ENCODE data around the gene MACROD1.
A peak's percentile ranks its signal among the peaks of the same experiment; 100 is the strongest.

MACROD1 gene, protein sequence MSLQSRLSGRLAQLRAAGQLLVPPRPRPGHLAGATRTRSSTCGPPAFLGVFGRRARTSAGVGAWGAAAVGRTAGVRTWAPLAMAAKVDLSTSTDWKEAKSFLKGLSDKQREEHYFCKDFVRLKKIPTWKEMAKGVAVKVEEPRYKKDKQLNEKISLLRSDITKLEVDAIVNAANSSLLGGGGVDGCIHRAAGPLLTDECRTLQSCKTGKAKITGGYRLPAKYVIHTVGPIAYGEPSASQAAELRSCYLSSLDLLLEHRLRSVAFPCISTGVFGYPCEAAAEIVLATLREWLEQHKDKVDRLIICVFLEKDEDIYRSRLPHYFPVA

GRCh38 chr11:64165842-64166635 lies at the start of gene MACROD1:
Gene MACROD1 (minus strand): TSS chr11:64166113. CDS start chr11:64165994, 119 bp downstream.
- DNase-seq = peak; percentile 82

DNA sequence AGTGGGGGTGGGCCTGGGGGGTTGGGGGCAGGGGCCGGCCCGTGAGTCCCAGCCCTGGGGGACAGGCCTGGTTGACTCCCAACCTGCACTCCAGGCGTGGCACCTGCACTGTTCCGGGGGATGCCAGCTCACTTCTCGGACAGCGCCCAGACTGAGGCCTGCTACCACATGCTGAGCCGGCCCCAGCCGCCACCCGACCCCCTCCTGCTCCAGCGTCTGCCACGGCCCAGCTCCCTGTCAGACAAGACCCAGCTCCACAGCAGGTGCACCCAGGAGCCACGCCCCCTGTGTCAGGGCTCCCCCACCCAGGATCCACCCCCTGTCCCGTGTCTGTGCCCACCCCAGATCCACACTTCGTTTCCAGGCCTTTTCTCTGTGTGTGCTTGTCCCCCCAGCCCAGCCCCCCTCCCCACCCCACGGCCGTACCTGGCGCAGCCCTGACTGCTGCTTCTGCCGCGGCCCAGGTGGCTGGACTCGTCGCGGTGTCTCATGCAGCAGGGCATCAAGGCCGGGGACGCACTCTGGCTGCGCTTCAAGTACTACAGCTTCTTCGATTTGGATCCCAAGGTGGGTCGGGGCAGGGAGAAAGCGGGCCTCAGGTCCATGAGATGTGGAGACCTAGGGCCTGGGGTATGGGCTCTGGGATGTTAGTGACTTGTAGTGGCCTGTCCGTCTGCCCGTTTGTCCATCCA lies 45.4 kb upstream of the MACROD1 start:
- no peak for DNase-seq

DNA sequence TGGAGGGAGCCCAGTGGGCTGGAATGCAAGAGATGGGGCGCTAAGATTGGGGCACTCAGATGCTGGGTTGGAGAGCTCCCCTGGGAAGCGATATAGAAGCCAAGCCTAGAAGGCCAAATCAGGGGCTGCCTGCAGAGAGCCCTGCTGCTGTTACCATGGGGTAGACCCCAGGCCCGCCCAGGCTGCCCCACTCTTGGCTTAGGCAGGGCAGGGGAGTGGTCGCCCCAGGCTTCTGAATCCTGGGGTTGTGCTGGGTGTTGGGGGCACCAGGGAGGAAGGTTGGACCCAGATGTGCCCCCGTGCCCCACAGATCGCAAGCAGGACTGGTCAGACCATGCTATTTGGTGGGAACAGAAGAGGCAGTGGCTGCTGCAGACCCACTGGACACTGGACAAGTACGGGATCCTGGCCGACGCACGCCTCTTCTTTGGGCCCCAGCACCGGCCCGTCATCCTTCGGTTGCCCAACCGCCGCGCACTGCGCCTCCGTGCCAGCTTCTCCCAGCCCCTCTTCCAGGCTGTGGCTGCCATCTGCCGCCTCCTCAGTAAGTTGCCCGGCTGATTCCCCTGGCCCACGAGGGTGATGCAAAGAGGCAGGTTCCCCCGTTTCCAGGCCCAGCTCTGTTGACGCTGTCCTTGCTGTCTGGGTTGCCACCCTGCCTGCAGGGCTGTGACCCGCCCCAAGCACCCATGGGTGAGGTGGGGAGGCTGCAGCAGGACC lies 44.5 kb upstream of the MACROD1 start:
- DNase-seq = no peak

DNA sequence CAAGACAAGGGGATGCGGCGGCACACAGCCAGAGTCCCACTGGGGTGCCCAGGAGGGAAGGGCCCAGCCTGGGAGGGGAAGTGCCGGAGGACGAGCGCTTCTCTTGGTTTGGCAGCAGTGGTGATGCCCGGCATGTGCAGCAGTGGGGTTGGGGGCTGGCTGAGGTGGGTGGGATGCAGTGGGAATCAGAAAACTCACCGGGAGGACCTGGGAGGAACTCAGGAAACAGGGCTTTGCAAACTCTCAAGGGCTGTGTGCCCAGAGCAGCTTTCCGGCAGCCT lies 43.6 kb upstream of the MACROD1 start:
- no peak for DNase-seq

DNA sequence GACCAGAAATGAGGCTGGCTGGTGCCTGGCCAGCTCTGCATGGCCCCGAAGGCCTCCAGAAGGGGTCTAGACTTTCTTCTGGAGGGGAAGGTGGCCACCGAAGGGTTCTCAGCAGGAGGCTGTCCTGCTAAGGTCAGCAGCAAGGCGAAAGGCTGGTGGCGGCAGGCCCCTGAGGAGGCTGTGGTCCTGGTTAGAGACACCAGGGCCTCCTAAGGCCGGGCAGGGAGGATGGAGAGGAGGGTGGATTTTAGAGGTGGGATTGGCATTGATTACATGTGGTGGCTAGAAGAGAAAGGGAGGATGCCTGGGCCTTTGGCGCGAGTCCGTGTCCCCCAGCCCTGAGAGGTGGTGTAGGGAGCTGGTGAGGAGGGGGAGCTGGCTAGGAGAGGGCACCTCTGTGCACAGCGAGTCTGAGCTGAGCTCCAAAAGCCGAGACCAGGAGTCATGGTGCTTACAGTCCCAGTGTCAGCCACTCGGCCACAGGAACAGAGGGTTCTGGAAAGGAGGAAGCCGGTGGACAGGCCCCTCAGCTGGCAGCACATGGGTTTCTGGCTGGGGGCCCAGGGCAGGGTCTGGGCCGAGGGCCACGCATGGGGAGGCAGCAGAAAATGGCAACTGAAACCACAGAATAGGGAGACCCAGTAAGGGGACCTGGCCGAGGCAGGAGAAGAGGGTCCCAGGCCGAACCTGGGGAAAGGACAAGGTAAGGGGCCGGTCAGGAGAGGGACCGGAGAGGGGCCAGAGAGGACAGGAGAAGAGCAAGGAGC lies 43.1 kb upstream of the MACROD1 start:
- no peak for DNase-seq

- DNase-seq = no peak
Observed at GRCh38 chr11:64208086-64208795, 42.3 kb upstream of the MACROD1 start.

- peak; percentile 81 for DNase-seq
Observed at GRCh38 chr11:64207256-64208085, 41.6 kb upstream of the MACROD1 start.

DNA sequence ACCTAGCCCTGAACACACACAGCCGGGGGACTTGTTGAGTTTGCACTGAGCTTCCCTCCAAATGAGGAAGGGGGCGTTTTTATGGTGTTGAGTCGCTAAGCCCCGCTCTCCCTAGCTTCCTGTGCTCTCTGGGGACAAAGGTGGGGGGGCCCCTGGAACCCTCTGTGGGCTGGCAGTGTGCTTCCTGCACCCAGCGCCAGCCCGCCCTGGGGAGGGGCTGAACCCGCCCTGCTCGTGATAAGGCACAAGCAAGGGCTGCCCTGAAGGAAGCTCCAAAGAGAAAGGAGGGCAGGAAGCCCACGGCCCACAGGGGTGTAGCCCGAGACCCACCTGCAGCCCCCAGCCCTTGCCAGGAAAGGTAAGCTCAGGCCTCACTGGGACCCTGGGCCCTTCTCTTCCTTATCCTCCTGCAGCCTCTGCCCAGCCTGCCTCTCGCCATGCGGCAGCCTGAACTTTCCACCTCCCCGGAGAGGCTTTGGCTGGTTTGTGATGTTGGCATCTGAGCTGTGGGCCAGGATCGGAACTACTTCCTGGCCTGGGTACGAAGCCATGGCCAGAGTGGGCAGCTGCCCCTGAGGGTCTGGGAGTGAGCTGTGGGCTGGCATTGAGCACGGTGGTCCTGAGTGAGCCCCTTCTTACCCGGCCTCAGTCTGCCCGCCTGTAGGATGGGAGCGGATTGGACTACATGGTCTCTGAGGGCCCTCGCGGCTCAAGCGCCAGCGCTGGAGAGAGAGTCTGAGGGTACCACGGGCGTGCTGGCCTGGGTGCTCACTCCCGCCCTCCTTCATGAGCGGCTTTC lies 40.7 kb upstream of the MACROD1 start, which contains the start of gene FERMT3:
FERMT3 (plus strand) TSS at position 265 of the 799 bp plus-strand sequence. CDS start 644 bp downstream, outside the sequence.
- peak; percentile 76 for DNase-seq

DNA sequence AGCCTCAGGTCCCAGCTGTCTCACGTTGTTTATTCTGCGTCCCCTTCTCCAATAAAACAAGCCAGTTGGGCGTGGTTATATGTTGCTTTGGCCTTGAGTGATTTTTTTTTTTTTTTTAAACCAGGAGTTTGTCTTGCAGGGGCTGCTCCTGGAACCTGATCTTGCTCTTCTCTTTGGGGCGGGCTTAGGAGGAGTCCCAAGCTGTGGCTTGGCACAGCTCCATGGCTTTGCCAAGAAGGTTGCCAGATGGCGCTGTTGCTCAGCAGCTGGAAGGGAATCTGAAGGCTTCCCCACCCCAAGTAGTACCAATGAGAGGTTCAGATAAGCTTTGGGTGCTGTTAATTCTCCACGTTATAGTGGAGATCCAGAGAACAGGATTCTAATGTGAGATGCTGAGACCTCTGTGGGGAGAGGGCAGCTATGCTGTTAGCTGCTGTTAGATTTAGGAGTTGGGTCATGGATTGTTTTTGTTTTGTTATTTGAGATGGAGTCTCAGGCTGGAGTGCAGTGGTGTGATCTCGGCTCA lies 38.6 kb upstream of the MACROD1 start:
- DNase-seq = peak; percentile 90

DNA sequence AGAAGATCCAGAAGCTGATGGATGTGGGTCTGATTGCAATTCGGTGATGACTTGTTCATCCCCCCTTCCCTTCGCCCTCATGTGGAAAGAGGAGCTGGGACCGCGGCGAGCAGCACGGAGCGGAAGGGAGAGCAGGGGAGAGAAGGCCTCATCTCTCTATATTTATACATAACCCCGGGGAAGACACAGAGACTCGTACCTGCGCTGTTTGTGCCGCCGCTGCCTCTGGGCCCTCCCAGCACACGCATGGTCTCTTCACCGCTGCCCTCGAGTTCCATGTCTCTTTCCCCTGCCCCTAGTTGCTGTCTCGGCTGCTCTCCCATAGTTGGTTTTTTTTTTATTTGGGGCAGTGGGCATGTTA lies 38.1 kb upstream of the MACROD1 start:
- no peak for DNase-seq

- DNase-seq = no peak
Observed at GRCh38 chr11:64203421-64204079, 37.6 kb upstream of the MACROD1 start.

DNA sequence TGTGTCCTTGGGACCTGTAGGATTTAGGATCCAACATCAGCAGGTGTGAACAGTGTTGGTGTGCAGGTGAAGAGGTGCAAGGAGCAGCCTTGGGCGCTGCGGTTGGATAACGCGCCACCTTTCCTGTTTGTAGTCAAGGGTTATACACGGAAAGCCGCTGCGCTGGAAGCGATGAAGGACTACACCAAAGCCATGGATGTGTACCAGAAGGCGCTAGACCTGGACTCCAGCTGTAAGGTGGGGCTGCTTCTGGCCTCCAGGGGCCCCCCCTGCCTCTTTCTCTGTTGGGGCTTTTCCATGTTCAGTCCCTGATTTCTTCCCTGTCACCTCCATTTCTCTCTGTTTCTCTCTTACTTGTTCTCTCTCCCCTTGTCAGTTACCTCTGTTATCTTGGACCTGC lies 37.1 kb upstream of the MACROD1 start:
- no peak for DNase-seq

GRCh38 chr11:64201543-64201942 lies 35.6 kb upstream of the MACROD1 start:
- DNase-seq = no peak

DNA sequence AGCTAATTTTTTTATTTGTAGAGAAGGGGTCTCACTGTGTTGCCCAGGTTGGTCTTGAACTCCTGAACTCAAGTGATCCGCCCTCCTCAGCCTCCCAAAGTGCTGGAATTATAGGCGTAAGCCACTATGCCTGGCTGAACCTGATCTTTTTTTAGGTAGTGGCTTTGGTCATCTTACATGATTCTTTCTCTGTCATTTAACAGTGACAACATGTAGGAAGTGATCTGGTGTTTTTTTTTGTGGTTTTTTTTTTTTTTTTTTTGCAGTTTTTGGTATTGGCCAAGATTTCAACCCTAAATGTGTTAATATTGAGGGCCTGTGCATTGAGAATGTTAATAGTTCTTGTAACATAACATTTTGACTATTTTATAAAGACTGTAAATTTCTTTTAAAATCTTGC lies 32.6 kb upstream of the MACROD1 start:
- DNase-seq = no peak

DNA sequence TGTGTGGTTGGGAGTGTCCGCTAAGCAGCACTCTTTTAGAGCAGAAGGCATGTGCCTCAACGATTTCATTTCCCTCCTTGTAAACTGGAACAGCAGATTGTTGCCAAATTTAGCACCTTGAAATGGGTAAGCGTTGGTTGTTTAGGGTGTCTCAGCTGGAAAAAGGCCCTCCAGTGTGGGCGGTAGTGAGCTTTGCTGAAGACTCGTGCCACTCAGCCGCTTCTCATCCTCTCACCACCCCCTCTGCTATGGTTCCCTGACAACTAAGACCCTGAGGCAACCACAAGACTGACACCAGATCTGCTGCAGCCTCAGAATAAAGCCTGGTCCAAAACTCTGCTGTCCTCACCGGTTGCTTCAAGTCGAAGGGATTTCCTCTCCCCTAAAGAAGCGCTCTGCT lies 30.7 kb upstream of the MACROD1 start:
- DNase-seq = no peak

DNA sequence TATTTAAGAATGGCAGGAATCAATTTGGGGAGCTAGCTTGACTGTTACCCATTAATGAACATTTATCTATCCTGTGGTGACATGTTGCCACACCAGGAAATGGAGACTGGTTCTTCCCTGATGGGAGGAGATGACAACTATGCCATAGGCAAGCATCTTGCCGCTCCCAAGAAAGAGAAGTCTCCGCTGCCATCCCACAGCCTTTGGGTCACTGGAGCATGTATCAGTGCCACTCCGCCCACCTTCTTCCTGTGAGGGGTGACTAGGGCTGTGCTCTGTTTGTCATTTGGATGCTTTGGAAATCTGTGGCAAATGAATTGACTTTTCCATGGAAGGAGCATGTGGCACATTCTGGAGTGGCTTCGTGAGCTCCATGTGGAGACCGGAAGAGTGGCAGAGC lies 26.5 kb upstream of the MACROD1 start:
- DNase-seq = no peak

- peak; percentile 54 for DNase-seq
Observed at GRCh38 chr11:64186492-64187165, 20.7 kb upstream of the MACROD1 start.

DNA sequence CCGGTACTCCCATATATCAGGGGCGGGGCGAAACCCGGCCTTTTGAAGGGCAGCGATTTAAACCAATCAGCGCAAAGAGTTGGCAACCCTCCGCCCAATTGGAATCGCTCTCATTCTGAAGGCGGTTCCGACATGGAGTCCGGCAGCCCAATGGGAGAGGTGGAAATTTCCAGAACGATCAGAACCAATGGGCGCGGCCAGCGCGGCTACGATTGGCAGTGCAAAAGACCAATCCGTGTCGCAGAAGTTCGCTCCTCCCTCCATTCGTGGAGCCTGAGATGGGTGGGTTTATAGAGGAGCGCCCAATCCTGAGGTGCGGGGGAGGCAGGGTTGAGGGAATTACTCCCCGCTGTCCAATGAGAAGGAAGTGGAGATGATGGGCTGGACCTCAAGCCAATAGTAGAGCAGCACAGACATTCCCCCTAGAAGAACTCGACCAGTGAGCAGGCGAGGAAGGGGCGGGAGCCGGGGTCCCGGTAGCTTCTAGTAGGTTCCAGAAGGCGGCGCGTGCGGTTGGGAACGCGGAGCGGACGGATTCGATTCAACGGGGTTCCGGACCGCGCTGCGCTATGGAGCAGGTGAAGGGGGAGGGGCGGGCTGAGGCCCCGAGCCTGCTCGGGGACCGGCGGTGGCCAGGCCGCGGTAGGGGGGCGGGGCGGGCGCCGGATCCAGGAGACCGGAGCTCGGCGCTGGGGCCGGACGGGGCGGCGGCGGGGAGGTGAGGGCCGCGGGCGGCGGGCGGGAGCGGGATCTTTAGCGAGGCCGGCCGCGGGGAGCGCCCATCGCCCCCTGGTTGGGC lies 20.0 kb upstream of the MACROD1 start, which contains the start of gene STIP1:
STIP1 (plus strand) TSS at position 479 of the 799 bp plus-strand sequence; CDS start at position 570, 91 bp downstream.
- peak; percentile 100 for DNase-seq
